ENCODE measurements around the gene STIM2. TPM values are rescaled to one million over a fixed set of nuclear protein-coding genes. Genes with fewer than 3 reads are reported as not detected.

Gene STIM2
- total RNA-seq, 2 donors from 2014 or later, result 23.2 to 24.5 TPM

GRCh38 chr4:26987191-26987590, 126.5 kb downstream of the STIM2 start:
- no peak overlapping the region for H3K4me3 ChIP-seq (ENCODE audit: low read length)
- Mint-ChIP-seq H3K9me3 (no peaks in the 10 kb centered on the region), H3K4me3 (no peak overlapping the region)

DNA sequence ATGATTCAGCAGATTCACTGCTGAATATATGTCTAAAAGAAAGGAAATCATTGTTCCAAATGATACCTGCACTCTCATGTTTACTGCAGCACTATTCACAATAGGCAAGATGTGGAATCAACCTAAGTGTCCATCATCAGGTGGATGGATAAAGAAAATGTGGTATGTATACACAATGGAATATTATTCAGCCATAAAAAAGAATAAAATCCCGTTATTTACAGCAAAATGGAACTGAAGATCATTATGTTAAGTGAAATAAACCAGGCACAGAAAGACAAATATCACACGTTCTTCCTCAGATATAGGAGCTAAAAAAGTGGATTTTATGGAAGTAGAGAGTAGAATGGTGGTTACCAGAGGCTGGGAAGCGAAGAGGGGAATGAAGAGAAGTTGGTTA, 130.4 kb downstream of the STIM2 start:
- Histone ChIP-seq H3K36me3 (ENCODE audit: control insufficient read depth, insufficient read depth, low read length) (no peaks in the 10 kb centered on the region), H3K4me1 (ENCODE audit: control insufficient read depth, insufficient read depth, low read length) (no peaks in the 10 kb centered on the region), H3K4me3 (ENCODE audit: low read length) (no peak overlapping the region), H3K9me3 (ENCODE audit: control insufficient read depth, low read length) (no peaks in the 10 kb centered on the region), H3K9ac (ENCODE audit: extremely low read depth, low read length, poor library complexity, severe bottlenecking) (no peak overlapping the region), H3K27me3 (ENCODE audit: control insufficient read depth, insufficient read depth, low read length, poor library complexity, severe bottlenecking) (no peaks in the 10 kb centered on the region), H3K27ac (ENCODE audit: low read depth, low read length) (no peak overlapping the region)
- Mint-ChIP-seq H3K27ac (no peak overlapping the region), H3K4me1 (peaks cover 8% of the 10 kb centered on the region), H3K9me3 (no peaks in the 10 kb centered on the region), H3K27me3 (ENCODE audit: insufficient read depth) (no peaks in the 10 kb centered on the region), H3K4me3 (no peak overlapping the region), H3K36me3 (ENCODE audit: low read depth) (peaks cover 2% of the 10 kb centered on the region)
- TF ChIP-seq CTCF (conservative IDR thresholded peaks at IDR 0.05), result no peak
- no peak for DNase-seq
- WGBS, 2 experiments (ENCODE audit: insufficient coverage in 1 of 2, insufficient read length in 1 of 2), result 70 to 75% methylated on average over 1 to 3 of the region's 3 CpGs

More at GRCh38 chr4:26987191-26987590, 126.5 kb downstream of the STIM2 start:
- H3K27me3 Mint-ChIP-seq (ENCODE audit: insufficient read depth), result peaks cover 6% of the 10 kb centered on the region
- H3K27ac Mint-ChIP-seq, result no peak overlapping the region
- Histone ChIP-seq H3K4me1 (ENCODE audit: control insufficient read depth, insufficient read depth, low read length) (no peaks in the 10 kb centered on the region), H3K9me3 (ENCODE audit: control insufficient read depth, low read length) (no peaks in the 10 kb centered on the region), H3K9ac (ENCODE audit: extremely low read depth, low read length, poor library complexity, severe bottlenecking) (no peak overlapping the region), H3K27me3 (ENCODE audit: control insufficient read depth, insufficient read depth, low read length, poor library complexity, severe bottlenecking) (peaks cover 16% of the 10 kb centered on the region), H3K36me3 (ENCODE audit: control insufficient read depth, insufficient read depth, low read length) (no peaks in the 10 kb centered on the region), H3K27ac (ENCODE audit: low read depth, low read length) (no peak overlapping the region)
- peaks cover 12% of the 10 kb centered on the region for H3K4me1 Mint-ChIP-seq
- WGBS, 2 experiments (ENCODE audit: insufficient coverage in 1 of 2, insufficient read length in 1 of 2), result 93 to 100% methylated on average over 1 to 3 of the region's 3 CpGs
- no peak for TF ChIP-seq CTCF (conservative IDR thresholded peaks at IDR 0.05)
- DNase-seq, result no peak
- H3K36me3 Mint-ChIP-seq (ENCODE audit: low read depth), result no peaks in the 10 kb centered on the region

DNA sequence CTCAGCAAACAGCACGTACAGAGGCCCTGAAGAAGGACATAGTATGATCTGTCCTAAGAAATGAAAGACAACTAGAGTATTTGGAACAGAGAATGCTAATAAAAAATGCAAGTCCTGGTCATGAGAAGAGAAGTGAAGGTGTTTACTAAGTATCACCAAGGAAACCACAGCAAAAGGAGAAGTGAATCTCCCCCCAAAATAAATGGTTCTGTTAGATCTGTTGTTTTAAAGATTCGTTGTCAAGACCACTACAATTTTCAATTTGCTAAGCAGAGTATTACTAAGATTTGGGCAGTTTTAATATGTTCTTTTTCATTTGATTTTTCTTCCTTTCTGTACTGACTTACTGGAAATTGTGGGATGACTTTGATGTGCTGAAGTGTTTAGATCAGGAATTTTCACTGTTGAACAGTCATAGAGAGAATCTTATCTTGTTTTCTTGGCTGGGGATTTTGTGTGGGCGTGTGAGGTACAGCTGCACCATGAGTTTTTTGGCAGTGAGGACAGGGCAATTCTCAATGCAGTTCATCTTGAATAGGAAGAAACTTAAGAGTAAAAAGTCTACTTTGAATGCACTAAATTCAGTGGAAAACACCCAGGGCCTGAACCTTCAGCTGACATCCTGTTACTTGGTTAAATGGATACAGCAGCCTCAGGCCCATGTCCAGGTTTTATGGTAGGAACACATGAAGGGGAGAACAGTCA, 132.2 kb downstream of the STIM2 start:
- 87 to 89% methylated on average over 2 to 3 of the region's 3 CpGs for WGBS, 2 experiments (ENCODE audit: insufficient coverage in 1 of 2, insufficient read length in 1 of 2)
- Histone ChIP-seq H3K4me3 (ENCODE audit: low read length) (no peak overlapping the region), H3K27ac (ENCODE audit: low read depth, low read length) (peak overlapping the region; percentile 50), H3K36me3 (ENCODE audit: control insufficient read depth, insufficient read depth, low read length) (no peaks in the 10 kb centered on the region), H3K9me3 (ENCODE audit: control insufficient read depth, low read length) (no peaks in the 10 kb centered on the region), H3K4me1 (ENCODE audit: control insufficient read depth, insufficient read depth, low read length) (no peaks in the 10 kb centered on the region), H3K27me3 (ENCODE audit: control insufficient read depth, insufficient read depth, low read length, poor library complexity, severe bottlenecking) (no peaks in the 10 kb centered on the region), H3K9ac (ENCODE audit: extremely low read depth, low read length, poor library complexity, severe bottlenecking) (no peak overlapping the region)
- Mint-ChIP-seq H3K4me3 (no peak overlapping the region), H3K27ac (no peak overlapping the region), H3K9me3 (no peaks in the 10 kb centered on the region), H3K36me3 (ENCODE audit: low read depth) (peaks cover 2% of the 10 kb centered on the region), H3K4me1 (peaks cover 2% of the 10 kb centered on the region), H3K27me3 (ENCODE audit: insufficient read depth) (no peaks in the 10 kb centered on the region)
- TF ChIP-seq CTCF (conservative IDR thresholded peaks at IDR 0.05), result no peak
- no peak for DNase-seq
